NCI-H345 treated with DMSO at 0.1 percent for 48 hours (cell line): ENCODE results near the gene C9orf43.
A peak's percentile ranks its signal among the peaks of the same experiment; 100 is the strongest.
"Not testable (repeated sequence)": the region's sequence is repeated elsewhere in the genome, so short reads cannot be mapped to it uniquely, and the experiment has no call there.

Experiments used
- DNase-seq: peaks from one replicate; lab custom pipeline; 2025; ENCODE audit not compliant: unreplicated experiment; lab: John Stamatoyannopoulos, UW

The C9orf43 gene

GRCh38 chr9:113380869-113381378 is 29.6 kb upstream of the C9orf43 start:
- DNase-seq = peak; percentile 47

GRCh38 chr9:113381441-113381840 is 29.1 kb upstream of the C9orf43 start:
- DNase-seq = not testable (repeated sequence)

- no peak for DNase-seq
Observed at GRCh38 chr9:113381909-113382411, 28.6 kb upstream of the C9orf43 start.

- no peak for DNase-seq
Observed at GRCh38 chr9:113386571-113387393, 23.8 kb upstream of the C9orf43 start.

GRCh38 chr9:113387560-113388230 is 22.9 kb upstream of the C9orf43 start:
- no peak for DNase-seq

GRCh38 chr9:113388833-113389232 is 21.7 kb upstream of the C9orf43 start:
- DNase-seq = no peak

- no peak for DNase-seq
Observed at GRCh38 chr9:113389451-113389850, 21.1 kb upstream of the C9orf43 start.

- no peak for DNase-seq
Observed at GRCh38 chr9:113390192-113390960, 20.2 kb upstream of the C9orf43 start.

GRCh38 chr9:113391917-113392316 is 18.6 kb upstream of the C9orf43 start:
- no peak for DNase-seq

GRCh38 chr9:113393281-113393680 is 17.3 kb upstream of the C9orf43 start:
- no peak for DNase-seq

GRCh38 chr9:113395000-113395861 is 15.3 kb upstream of the C9orf43 start:
- no peak for DNase-seq

GRCh38 chr9:113397203-113397631 is 13.3 kb upstream of the C9orf43 start:
- DNase-seq = no peak

GRCh38 chr9:113398796-113399195 is 11.8 kb upstream of the C9orf43 start:
- DNase-seq = no peak

GRCh38 chr9:113399646-113400200 is 10.8 kb upstream of the C9orf43 start:
- no peak for DNase-seq

- peak; percentile 92 for DNase-seq
Observed at GRCh38 chr9:113401027-113401792, 9.3 kb upstream of the C9orf43 start, which contains the start of gene ALAD. Gene ALAD (minus strand): TSS chr9:113401284. CDS start chr9:113393559, 7,725 bp downstream.

- no peak for DNase-seq
Observed at GRCh38 chr9:113403646-113404045, 6.9 kb upstream of the C9orf43 start.

GRCh38 chr9:113406353-113406752 is 4.2 kb upstream of the C9orf43 start:
- DNase-seq = not testable (repeated sequence)

GRCh38 chr9:113406873-113407511 is 3.6 kb upstream of the C9orf43 start:
- DNase-seq = peak; percentile 15

GRCh38 chr9:113409481-113409880 is 1.1 kb upstream of the C9orf43 start:
- DNase-seq = no peak
